Loucy (cell line): ENCODE measurements around the gene DTNBP1.

ENCODE experiments used
- EZH2phosphoT487 ChIP-seq: fragments of 200-600 bp; IDR thresholded peaks from 2 replicates; pipeline ENCODE4 v1.6.1; 2018; ENCODE audit warnings: antibody characterized with exemption, mild to moderate bottlenecking, moderate library complexity, borderline replicate concordance
- TF ChIP-seq, protein P1 (sequence below): fragments of 200-600 bp; sonication (generic); conservative IDR thresholded peaks from 2 replicates; pipeline ENCODE4 v1.5.1; 2014; ENCODE audit warnings: mild to moderate bottlenecking, antibody characterized with exemption, low read length

DNA sequence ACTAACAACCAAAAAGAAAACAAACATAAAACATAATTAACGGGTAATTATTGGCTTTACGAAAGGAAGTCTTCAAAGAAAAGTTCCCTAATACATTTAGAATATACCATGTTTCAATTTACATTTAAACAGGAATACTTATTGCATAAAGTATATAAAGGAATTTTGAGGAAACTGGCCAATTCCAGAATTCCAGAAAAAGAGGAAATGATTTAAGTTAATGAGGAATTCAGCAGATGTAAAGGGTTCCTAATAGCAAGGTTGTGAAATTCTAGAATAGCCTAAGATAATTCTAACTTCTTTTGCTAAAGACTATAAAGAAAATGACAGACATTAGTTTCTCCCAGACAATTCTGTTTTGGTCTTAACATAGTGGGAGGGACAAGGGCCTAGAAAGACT is 35.0 kb downstream of the DTNBP1 start:
- TF ChIP-seq, protein P1, sequence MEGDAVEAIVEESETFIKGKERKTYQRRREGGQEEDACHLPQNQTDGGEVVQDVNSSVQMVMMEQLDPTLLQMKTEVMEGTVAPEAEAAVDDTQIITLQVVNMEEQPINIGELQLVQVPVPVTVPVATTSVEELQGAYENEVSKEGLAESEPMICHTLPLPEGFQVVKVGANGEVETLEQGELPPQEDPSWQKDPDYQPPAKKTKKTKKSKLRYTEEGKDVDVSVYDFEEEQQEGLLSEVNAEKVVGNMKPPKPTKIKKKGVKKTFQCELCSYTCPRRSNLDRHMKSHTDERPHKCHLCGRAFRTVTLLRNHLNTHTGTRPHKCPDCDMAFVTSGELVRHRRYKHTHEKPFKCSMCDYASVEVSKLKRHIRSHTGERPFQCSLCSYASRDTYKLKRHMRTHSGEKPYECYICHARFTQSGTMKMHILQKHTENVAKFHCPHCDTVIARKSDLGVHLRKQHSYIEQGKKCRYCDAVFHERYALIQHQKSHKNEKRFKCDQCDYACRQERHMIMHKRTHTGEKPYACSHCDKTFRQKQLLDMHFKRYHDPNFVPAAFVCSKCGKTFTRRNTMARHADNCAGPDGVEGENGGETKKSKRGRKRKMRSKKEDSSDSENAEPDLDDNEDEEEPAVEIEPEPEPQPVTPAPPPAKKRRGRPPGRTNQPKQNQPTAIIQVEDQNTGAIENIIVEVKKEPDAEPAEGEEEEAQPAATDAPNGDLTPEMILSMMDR: no peak
- no peak for TF ChIP-seq EZH2phosphoT487
